Medulla oblongata (tissue), 1 donor: Measurements from ENCODE around the gene MAP4K2.
"Not testable (repeated sequence)": the region's sequence is repeated elsewhere in the genome, so short reads cannot be mapped to it uniquely, and the experiment has no call there.

Source experiments
- DNase-seq: peaks from one replicate; pipeline ENCODE4 v3.0.0-alpha.2; 2015; ENCODE audit errors: extremely low spot score

Gene MAP4K2

GRCh38 chr11:64838600-64839334 lies 35.8 kb upstream of the MAP4K2 start:
- no peak for DNase-seq

GRCh38 chr11:64837887-64838351 lies 34.9 kb upstream of the MAP4K2 start:
- DNase-seq = no peak

GRCh38 chr11:64836448-64837072 lies 33.5 kb upstream of the MAP4K2 start:
- DNase-seq = no peak

- no peak for DNase-seq
Measured at GRCh38 chr11:64835616-64836447, 32.8 kb upstream of the MAP4K2 start.

- DNase-seq = no peak
Measured at GRCh38 chr11:64834723-64835615, 32.0 kb upstream of the MAP4K2 start.

- DNase-seq = no peak
Measured at GRCh38 chr11:64834031-64834722, 31.2 kb upstream of the MAP4K2 start.

- no peak for DNase-seq
Measured at GRCh38 chr11:64833509-64833908, 30.5 kb upstream of the MAP4K2 start.

GRCh38 chr11:64833198-64833502 lies 30.1 kb upstream of the MAP4K2 start:
- no peak for DNase-seq

- no peak for DNase-seq
Measured at GRCh38 chr11:64832467-64833197, 29.6 kb upstream of the MAP4K2 start.

- DNase-seq = no peak
Measured at GRCh38 chr11:64831411-64831891, 28.4 kb upstream of the MAP4K2 start.

GRCh38 chr11:64829536-64830251 lies 26.7 kb upstream of the MAP4K2 start:
- DNase-seq = no peak

GRCh38 chr11:64827451-64827839 lies 24.4 kb upstream of the MAP4K2 start:
- DNase-seq = no peak

GRCh38 chr11:64826578-64827450 lies 23.8 kb upstream of the MAP4K2 start:
- no peak for DNase-seq

- DNase-seq = no peak
Measured at GRCh38 chr11:64826062-64826461, 23.0 kb upstream of the MAP4K2 start.

- no peak for DNase-seq
Measured at GRCh38 chr11:64823568-64824119, 20.6 kb upstream of the MAP4K2 start.

GRCh38 chr11:64817476-64817875 lies 14.5 kb upstream of the MAP4K2 start:
- no peak for DNase-seq

- DNase-seq = not testable (repeated sequence)
Measured at GRCh38 chr11:64815433-64815832, 12.4 kb upstream of the MAP4K2 start.

GRCh38 chr11:64814712-64815187 lies 11.7 kb upstream of the MAP4K2 start:
- DNase-seq = no peak
